Metanephros (tissue), 2 donors: ENCODE data around the gene NRM. TPM values are rescaled to one million over a fixed set of nuclear protein-coding genes. Genes with fewer than 3 reads are reported as not detected.

Experiments
- small RNA-seq: library from RNA; depleted of rRNA; stranded (forward); fragments of <200 nt; gene quantifications from one replicate; pipeline ENCODE3, GENCODE V24; 2014; ENCODE audit warnings: low replicate concordance
- total RNA-seq: library from RNA; depleted of rRNA; stranded (reverse); fragments of >200 nt; gene quantifications from one replicate; pipeline ENCODE4 v1.2.3, GENCODE V29; 2014

NRM gene, protein sequence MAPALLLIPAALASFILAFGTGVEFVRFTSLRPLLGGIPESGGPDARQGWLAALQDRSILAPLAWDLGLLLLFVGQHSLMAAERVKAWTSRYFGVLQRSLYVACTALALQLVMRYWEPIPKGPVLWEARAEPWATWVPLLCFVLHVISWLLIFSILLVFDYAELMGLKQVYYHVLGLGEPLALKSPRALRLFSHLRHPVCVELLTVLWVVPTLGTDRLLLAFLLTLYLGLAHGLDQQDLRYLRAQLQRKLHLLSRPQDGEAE
- total RNA-seq, result 7.1 TPM

DNA sequence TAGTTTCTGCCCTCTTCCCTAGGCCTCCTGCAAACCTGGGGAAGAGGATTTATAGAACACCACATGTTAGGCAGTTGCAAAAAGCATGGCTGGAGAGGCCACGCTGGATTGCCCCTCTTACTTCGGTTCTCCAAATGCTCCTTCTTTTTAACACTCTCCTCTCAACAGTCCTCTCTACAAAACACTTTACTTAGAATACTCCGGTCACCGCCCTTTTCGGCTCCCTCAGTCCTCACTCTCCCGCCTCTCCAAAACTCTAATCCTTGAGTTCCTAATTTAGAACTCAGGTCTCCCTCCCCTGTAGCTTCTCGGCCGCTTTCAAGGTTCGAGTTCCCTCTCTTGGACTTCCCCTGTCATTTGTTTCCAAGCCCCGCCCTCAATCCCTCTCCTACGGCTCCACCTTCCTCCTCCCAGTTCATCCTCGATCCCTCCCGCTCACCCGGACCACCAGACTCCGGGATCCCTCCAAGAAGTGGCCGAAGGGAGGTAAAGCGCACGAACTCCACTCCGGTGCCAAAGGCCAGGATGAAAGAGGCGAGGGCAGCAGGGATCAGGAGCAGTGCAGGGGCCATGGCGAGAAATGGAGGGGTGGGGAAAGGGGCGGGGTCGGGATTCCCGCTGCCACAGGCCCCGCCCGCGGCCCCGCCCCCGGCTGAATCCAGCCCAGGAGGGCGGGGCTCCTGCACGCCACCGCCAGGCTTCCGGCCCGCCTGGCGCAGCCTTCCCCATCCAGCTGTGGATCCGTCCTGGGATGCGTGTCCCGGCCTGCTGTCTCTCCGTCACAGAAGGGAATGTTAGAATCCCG is at the start of gene NRM:
TSS of gene NRM (minus strand) at position 582 of the 805 bp plus-strand sequence. CDS start at position 572, 10 bp downstream.

GRCh38 chr6:30719791-30720737 is 29.3 kb upstream of the NRM start, which contains the start of gene TUBB:
TUBB (plus strand) TSS chr6:30720352; CDS start chr6:30720507, 155 bp downstream.

GRCh38 chr6:30717129-30717844 is 26.5 kb upstream of the NRM start, which contains the start of gene MDC1:
MDC1 (minus strand) TSS chr6:30717281; CDS start chr6:30715175, 2,106 bp downstream.

GRCh38 chr6:30686009-30686907 is 4.5 kb downstream of the NRM start, which contains the start of gene PPP1R18:
PPP1R18 (minus strand) TSS chr6:30686645; CDS start chr6:30686018, 627 bp downstream.

GRCh38 chr6:30672445-30673253 is 18.1 kb downstream of the NRM start, which contains the start of gene DHX16:
DHX16 (minus strand) TSS chr6:30673006; CDS start chr6:30672841, 165 bp downstream.

DNA sequence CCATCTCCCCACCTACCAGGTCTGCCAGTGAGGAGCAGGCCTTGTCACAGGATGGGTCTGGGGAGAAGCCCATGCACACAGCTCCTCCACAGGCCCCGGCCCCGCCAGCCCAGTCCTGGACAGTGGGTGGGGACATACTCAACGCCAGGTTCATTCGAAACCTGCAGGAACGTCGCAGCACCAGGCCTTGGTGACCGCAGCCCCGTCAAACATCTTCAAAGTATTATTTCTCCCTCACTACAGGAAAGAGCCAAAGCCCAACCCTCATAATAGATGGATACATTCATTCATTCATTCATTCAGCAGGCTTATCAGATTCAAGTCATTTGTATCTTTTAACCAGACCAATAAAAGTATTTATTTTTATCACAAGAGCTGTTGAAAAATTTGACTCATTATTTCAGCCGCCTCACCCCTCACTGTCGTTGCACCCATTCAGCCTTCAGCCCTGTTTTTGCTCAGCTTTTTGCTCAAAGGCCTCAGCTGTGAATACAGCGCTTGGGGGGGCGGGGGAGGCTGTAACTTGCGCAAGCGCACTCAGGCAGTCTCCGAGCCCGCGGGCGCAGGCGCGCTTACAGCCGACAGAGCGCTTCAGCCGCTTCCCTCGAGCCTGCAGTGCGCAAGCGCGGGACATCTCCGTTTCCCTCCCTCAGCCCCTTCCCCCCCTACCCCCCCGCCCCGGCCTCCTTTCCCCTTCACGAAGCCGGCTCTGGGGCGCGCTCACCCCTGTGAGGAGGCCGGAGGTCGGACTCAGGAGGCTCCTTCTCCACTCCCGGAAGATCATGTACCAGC is 44.1 kb downstream of the NRM start, which contains the start of gene C6orf136:
TSS of gene C6orf136 (plus strand) at position 684 of the 792 bp plus-strand sequence. CDS start at position 783, 99 bp downstream.

Small RNAs within 50 kb of the gene (small RNA-seq; reads per million reads assigned to genes)
- not detected for gene RF00019

Other genes starting within 250 kb of the NRM start
- 202 TPM for gene HLA-E, start 201.5 kb downstream of the NRM start, total RNA-seq
- 44.3 TPM for gene GNL1, start 134.5 kb downstream of the NRM start, total RNA-seq
- 10.0 TPM for gene PRR3, start 133.7 kb downstream of the NRM start, total RNA-seq
- gene ABCF1, start 119.5 kb downstream of the NRM start, total RNA-seq, result 35.4 TPM
- gene PPP1R10, start 73.7 kb downstream of the NRM start, total RNA-seq, result 24.5 TPM
- gene MRPS18B, start 73.1 kb downstream of the NRM start, total RNA-seq, result 58.0 TPM
- 21.1 TPM for gene ATAT1, start 64.1 kb downstream of the NRM start, total RNA-seq
- 14.3 TPM for gene C6orf136, start 43.9 kb downstream of the NRM start, total RNA-seq
- 27.5 TPM for gene DHX16, start 18.0 kb downstream of the NRM start, total RNA-seq
- 30.1 TPM for gene PPP1R18, start 4.3 kb downstream of the NRM start, total RNA-seq
- 15.9 TPM for gene MDC1, start 26.3 kb upstream of the NRM start, total RNA-seq
- gene TUBB, start 29.4 kb upstream of the NRM start, total RNA-seq, result 468 TPM
- 60.8 TPM for gene FLOT1, start 51.7 kb upstream of the NRM start, total RNA-seq
- gene IER3, start 53.6 kb upstream of the NRM start, total RNA-seq, result 13.2 TPM
- gene DDR1, start 193.5 kb upstream of the NRM start, total RNA-seq, result 141 TPM
- gene GTF2H4, start 217.2 kb upstream of the NRM start, total RNA-seq, result 48.3 TPM
- gene VARS2, start 223.3 kb upstream of the NRM start, total RNA-seq, result 26.7 TPM
- gene SFTA2, start 241.2 kb upstream of the NRM start, total RNA-seq, result not detected
- not detected for gene MUCL3, start 250.0 kb upstream of the NRM start, total RNA-seq